Stimulated activated CD8-positive, alpha-beta memory T cell treated with anti-CD3 and anti-CD28 coated beads, Interleukin-7, amount 100 ng/mL, for 48 hours (primary cell): ENCODE data around the gene FBXO30.

Experiments used
- DNase-seq, 2 donors: peaks; one replicate each; pipeline ENCODE4 v3.0.0-alpha.2; 2020; ENCODE audit warnings: low read depth in 1 of 2; ENCODE audit errors: extremely low read depth in 1 of 2

FBXO30 gene

DNA sequence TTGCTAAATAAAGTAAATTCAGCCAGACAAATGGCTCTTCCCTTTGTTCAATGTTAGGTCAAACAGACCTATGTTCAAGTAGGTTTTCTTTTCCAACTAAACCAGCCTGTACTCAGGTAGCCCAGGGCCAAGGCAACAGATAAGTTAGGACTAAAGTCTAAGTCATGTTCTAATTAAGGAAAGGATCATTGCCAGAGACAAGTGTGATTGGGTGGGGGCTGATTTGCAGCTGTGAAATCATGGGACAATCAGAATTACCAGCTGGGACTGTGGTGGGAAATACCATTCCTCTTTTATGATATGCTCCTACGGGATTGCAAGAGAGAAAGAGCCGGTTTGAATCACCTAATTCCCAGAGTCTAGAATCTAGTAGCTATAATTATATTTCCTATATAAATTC lies 4.2 kb upstream of the FBXO30 start:
- no peak for DNase-seq

DNA sequence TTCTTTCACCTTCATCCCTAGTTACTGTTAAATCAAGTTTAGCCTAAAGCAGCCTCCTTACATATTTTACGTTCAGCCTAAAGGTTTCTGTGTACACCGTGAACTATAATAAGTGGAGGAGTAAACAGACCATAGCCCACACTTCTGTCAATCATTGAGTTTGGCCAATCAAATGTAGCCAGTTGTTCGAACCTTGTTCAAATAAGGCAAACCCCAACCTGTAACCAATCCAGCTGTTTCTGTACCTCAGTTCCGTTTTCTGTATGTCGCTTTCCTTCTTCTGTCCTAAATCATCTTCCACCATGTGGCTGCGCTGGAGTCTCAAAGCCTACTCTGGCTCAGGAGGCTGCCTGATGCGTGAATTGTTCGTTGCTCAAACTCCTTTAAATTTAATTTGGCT lies 1.8 kb upstream of the FBXO30 start:
- no peak for DNase-seq

- DNase-seq, result no peak
Observed at GRCh38 chr6:145815309-145816274, 997 bp upstream of the FBXO30 start.

GRCh38 chr6:145814035-145814500 lies 527 bp downstream of the FBXO30 start:
- DNase-seq, result no peak

DNA sequence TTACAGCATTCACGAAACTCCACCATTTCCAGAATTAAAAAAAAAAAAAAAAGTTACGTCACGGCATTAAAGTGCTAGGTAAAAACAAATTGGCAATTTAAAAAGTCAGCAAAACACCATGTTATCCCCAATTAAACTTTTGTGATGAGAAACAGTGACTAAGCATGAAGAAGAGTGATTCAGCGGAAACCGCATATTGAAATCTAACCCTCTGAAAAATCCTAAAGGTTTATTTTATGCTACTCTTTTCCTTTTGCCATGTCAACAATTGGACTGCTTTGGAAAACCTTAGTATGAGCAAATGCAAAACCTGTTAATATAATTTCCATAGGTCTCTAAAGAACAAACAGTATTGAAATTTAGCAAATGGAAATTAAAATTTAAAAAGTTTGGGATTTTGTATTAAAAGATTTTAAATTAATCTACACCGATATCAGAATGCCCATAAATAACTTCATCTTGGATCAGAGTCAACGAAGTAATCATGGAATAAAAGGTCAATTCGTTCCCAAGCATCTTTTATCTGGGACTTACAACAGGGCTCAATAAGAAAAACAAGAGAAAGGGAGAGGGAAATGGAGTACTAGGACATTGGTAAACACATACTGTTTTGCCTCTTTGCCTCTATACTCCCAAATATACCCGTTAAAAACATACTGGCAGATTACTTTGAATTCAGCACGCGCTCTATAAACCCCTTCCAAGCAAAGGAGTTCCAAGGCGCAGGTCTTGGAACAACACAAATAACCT lies 1.1 kb downstream of the FBXO30 start:
- DNase-seq, result no peak

- DNase-seq, result no peak
Observed at GRCh38 chr6:145811741-145812140, 2.9 kb downstream of the FBXO30 start.

- no peak for DNase-seq
Observed at GRCh38 chr6:145809785-145810184, 4.8 kb downstream of the FBXO30 start.

DNA sequence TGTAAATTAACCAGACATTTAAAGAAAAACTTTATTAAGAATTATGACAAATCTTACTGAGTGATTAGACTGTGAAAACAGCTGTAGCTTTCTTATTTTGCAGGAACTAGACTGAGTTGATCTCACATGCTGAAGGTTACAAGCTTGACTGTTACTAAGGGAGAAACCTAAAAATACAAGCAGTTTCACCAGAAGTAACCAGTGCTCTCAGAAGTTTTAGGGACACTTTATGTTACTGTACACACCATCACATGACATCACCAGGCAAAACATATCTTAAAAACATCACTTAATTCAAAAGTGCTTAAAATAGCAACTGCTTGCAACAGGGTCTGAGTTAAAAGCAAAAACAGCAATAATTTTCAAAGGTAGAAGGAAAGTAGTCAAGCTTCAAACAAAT lies 5.4 kb downstream of the FBXO30 start:
- no peak for DNase-seq

- DNase-seq, result no peak
Observed at GRCh38 chr6:145808239-145808638, 6.4 kb downstream of the FBXO30 start.

- no peak for DNase-seq
Observed at GRCh38 chr6:145802141-145802540, 12.5 kb downstream of the FBXO30 start.

DNA sequence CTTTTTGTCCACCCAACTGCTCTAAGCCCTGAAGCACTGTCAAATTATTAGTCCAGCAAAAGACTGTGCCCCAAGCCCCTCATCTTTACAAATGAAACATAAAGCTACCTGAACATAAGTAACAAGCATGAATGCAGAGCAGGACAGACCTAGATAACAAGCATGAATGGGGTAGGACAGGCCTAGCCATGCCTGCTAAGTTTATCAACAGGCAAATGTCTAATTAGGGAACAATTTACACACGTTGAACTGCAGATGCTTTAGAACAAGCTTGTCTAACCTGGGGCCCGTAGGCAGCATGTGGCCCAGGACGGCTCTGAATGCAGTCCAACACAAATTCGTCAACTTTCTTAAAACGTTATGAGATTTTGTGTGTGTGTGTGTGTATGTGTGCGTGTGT lies 13.6 kb downstream of the FBXO30 start:
- no peak for DNase-seq

DNA sequence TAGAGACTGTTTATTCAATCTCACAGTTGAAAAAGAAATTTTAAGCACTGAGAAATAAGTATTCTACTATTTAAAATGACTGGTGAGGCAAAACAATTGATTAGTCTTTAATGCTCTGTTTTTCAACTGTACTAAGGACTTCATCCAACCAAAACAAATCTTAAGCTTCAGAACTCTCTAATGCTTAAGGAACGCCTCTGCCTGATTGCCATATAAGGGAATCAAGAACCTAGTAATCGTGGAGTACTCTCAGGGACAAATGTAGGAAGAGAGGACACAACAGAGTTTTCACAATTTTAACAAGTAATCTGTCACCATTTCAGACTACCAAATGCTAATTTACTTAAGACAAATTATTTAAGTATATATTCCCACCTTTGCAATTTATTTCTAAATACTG lies 16.1 kb downstream of the FBXO30 start:
- no peak for DNase-seq

DNA sequence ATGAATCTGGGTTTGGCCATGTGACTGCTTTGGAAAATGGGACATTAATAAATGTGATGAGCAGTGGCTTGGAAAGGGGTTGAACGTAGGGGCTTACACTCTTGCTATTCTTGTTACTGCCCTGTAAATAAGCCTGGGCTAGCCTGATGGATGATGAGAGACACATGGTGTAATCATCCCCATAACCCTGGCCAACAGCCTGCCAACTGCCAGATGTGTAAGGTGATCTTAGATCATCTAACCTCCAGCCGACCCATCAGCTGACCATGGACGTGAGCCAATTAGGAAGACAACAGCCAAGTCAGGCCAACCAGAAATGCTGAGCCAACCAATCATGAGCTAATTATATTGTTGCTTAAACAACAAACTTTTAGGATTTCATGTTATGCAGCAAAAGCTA lies 25.2 kb downstream of the FBXO30 start:
- no peak for DNase-seq

GRCh38 chr6:145787688-145788087 lies 26.9 kb downstream of the FBXO30 start:
- DNase-seq, result no peak

DNA sequence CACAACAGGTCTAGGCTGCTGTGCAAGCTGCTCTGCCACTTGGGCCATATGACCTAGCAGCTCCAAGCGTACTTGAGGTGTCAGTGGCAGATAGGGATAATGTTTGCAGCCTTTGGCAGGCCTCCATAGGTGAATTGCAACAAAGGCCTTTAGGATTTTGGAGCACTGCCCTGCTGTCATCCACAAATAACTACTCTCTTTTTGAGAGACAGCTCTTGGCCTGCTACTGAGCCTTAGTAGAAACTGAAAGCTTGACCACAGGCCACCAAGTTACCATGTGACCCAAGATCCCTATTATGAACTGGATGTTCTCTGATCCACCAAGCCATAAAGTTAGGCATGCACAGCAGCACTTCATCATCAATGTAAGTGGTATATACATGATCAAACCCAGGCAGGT lies 29.9 kb downstream of the FBXO30 start:
- no peak for DNase-seq

DNA sequence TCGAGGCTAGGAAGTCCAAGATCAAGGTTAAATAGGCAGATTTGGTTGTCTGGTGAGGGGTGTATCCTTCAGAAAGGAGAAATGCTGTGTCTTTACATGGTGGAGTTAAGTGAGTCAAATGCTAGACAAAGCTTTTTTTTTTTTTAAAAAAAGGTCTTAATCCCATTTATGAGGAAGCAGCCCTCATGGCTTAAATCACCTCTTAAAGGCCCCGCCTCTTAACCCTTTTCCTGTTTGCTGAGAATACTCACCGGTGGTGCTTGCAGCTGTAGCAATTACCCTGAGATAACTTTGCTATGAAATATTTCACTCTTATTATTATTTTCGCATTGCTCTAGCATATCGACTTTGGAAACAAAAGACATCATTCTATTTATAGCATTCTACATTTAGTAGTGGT lies 30.8 kb downstream of the FBXO30 start:
- no peak for DNase-seq

GRCh38 chr6:145772846-145773245 lies 41.7 kb downstream of the FBXO30 start:
- DNase-seq, result no peak

DNA sequence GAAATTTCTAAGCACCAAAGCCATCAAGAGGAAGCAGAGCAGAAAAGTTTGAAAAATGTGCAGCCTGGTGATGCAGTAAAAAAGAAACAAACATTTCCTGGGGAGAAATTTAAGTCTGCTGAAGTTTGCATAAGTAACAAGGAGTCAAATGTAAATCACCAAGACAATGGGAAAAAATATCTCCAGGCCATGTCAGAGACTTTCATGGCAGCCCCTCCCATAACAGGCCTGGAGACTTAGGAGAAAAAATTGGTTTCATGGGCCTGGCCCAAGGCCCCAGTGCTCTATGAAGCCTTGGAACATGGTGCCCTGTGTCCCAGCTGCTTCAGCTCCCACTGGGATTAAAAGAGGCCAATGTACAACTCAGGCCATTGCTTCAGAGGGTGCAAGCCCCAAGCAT lies 49.1 kb downstream of the FBXO30 start:
- no peak for DNase-seq

DNA sequence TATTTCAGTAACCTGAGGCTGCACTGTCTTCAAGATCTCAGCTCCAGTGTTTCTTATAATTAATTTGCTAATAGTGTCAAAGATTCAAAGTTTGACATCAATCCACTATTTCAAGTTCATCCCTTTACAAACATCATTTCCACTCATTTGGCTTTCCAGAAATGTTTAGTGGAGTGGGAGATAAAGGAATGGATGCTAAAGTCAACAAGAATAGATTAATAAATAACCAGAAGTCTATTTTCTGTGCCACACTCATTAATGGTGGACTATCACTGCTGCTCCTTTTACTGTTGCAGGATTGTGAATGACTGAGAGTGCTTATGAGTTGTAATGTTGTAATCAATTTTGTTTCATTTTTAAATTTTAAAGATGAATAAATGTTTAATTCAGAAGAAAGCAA lies 50.9 kb downstream of the FBXO30 start:
- DNase-seq, result no peak

- DNase-seq, result no peak
Observed at GRCh38 chr6:145761584-145761983, 53.0 kb downstream of the FBXO30 start.

DNA sequence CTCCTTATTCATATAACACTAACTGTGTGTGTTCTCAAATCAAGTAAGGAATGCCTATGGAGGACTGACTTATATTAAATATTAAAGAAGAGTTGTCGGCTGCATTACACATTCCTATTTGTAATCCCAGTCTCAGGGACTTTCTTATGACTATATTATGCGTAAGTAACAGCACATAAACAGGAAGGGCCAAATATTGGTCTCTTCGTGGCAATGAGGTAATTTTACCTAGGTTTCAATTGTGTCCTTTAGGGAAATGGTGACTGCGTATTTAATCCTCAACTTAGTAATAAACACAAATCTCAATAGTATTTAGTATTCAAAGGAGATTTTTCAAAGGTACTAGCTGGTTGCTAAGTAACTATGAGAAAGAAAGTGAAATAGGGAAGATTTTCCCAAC lies 56.5 kb downstream of the FBXO30 start:
- no peak for DNase-seq

GRCh38 chr6:145756170-145756662 lies 58.4 kb downstream of the FBXO30 start:
- no peak for DNase-seq
